ENCODE results near the gene TMEM181.
"Not testable (repeated sequence)": the region's sequence is repeated elsewhere in the genome, so short reads cannot be mapped to it uniquely, and the experiment has no call there.

Gene TMEM181

DNA sequence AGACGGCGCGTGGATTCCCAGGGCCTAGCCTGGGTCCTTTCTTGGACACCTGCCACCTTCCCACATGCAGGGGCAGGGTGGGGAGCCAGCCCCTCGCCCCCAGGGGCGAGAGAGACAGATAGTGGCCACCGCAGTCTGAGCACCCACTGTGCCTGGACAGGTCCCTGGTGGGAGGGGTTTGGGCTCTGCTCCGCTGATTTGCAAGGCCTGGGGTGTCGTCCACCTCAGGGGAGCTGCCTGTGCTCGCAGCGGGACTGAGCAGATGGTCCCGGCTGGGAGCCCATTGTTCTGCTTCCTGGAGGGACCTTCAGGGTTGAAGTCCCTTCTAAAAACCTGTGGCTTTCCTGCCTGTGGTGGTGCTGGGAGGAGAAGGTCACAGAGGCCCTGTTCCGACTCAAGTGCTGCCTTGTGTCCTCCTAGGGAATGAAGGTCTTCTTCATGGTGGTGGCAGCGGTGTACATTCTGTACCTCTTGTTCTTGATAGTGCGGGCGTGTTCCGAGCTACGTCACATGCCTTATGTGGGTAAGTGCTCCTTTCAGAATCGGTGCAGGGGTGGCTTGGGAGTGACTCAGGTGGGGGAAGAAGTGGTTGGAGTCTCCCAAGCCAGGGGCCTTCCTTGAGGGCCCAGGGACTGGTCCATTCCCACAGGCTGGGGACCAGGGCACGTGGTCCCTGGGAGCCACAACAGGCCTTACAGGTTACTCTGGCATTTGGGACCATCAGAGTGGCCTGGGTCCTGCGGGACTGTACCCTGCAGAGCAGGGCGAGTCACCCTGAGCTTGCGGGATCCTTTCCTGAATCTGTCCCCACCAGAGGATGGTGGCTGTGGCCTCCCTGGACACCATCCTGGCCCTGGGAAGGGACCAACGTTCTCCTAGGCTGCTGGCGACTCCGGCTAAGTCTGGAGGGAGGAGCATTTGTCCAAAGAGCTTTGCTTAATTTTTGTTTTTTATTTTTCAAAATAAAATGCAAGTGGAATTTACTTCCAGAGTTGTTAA lies 65.1 kb downstream of the TMEM181 start:
- DNase-seq, result no peak

DNA sequence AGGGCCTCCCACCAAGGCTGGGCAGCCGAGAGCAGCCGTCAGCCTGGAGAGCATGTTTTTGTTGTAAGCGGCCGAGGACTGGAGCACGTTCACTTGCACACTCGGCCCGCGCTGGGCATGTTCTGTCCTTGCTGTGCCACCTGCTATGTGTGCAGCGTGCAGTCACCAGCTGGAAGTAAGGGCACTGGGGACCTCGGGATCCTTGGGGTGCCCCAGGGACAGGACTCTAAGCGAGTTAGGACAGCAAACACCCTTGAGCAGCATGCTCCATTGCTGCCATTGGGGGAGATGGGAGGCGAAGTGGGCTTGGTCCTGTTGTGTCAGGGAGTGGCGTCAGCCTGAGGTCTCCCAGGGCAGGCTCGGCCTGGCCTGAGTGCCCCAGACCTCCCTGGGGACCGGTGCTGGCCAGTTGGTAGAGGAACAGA lies 66.0 kb downstream of the TMEM181 start:
- DNase-seq, result no peak

DNA sequence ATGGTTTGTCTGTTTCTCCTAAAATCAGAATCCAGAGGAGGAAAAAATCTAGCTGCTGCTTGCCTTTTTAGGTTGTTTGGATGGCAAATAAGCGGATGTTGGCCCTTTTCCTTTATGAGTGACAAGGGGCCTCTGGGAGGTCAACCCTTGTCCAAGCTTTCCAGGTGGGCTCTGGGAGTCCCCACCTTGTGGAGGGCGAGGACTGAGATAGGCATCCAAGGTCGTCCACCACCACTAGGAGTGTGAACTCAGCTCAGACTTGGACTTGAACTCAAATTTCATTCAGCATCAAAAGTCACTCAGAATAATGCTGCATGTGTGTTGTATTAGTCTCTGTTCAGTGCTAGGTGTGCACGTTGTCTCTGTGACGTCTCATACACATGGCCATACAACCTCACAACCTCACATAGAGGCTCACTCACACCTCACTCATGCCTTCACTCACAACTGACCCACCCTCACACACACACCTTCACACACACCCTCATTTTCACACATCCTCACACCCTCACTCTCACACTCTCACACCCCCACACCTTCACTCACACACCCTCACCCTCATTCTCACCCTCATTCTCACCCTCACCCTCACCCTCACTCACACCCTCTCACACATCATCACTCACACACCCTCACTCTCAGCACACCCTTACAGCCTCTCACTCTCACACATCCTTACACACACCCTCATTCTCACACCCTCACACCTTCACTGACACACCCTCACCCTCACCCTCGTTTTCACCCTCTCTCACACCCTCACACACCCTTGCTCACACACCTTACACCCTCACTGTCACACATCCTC lies 66.7 kb downstream of the TMEM181 start:
- DNase-seq, result no peak

DNA sequence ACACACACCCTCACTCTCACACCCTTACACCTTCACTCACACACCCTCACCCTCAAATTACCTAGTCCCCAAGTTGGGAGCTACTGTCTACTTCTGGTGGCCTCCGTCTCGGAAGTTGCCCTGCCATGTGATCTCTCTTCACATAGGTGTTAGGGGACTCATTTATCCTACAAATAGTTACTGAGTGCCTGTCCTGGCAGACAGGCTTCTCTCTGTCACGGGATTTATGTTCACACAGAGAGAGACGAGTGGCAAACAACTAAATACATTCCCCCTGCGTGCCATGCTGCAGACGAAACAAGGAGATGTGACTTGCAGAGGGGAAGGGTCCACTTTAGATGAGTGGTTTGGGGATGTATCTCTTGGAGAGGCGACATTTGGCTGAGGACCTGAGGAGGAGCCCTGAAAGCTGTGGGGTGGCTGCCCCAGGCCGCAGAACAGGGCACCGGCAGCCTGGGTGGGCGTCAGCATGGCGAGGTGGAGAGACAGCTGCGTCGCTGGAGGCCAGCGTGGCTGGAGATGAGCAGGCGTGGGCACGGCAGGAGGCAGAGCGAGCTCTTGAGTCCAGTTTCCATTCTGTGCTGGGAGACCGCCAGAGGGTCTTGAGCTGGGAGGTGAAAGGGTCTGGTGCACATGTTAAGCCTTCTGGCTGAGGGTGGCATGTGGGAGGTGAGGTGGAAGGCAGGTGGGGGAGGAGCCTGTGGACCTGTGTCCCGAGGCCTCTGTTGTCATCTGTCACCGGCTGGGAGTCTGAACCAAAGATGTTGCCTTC lies 67.5 kb downstream of the TMEM181 start:
- DNase-seq, result no peak

DNA sequence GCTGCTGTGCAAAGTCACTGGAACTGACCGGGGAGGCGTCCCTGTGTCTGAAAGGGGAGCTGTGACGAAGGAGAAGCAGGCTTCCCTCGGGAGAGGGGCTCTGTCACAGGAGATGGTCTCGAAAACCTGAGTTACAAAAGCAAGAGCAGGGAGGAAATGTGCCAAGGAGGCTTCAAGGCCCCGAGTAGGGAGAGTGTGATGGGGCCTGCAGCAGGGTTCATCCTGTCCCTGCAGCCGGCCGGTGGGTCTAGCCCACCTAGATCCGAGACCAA lies 68.0 kb downstream of the TMEM181 start:
- DNase-seq, result no peak

DNA sequence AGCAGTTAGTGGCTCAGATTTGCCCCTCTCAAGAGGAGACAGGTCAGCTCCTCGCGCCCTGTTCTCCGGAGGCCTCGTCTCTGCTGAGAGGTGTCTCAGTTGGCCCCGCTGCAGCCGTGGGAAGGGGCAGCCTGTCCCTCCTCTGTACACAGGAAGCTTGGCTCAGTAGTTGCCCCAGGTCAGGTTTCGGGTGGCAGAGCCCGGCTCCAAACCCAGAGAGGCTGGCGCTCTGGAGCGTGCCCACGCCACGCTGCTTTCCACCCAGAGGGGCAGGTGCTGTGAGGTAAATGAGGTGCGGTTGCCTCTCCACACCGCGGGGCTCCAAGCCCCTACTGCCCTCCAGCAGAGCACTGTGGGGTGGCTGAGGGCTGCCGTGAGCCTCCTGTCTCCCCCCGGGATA lies 68.7 kb downstream of the TMEM181 start:
- DNase-seq, result no peak

DNA sequence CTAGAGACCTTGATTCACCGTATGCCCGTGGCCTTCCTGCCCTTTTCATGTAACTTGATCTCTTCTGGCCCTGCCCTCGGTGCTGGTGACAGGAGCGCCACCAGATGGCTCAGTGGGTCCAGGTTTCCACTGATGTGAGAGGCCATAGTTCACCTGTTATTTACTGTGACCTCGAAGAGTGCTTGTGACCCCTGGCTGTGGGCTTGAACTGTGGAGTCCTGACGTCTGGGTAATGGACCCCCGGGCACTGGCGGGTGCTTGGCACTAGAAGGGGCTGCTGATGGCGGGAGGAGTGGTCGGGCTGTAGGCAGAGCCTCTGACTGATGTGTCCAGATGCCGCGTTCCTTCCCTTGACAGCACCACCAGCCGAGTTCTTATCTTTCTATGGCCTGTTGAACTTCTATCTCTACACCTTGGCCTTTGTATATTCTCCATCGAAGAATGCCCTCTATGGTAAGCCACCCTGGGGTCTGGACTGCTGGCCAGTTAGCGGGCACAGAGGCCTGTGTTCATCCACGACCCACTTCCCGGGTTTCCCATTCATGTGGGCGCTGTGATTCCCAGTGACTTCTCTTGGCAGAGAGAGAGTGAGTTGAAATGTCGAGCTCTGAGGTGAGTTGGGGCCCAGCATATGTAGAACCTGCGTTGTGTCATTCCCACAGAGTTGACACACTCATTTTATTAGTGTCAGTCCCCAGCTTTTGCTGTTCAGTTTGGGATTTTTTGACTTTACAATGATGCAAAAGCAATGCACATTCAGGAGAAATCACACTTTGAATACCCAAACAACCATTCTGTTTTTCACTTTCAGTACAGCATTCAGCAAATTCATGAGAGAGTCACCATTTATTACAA lies 69.7 kb downstream of the TMEM181 start:
- no peak for DNase-seq

DNA sequence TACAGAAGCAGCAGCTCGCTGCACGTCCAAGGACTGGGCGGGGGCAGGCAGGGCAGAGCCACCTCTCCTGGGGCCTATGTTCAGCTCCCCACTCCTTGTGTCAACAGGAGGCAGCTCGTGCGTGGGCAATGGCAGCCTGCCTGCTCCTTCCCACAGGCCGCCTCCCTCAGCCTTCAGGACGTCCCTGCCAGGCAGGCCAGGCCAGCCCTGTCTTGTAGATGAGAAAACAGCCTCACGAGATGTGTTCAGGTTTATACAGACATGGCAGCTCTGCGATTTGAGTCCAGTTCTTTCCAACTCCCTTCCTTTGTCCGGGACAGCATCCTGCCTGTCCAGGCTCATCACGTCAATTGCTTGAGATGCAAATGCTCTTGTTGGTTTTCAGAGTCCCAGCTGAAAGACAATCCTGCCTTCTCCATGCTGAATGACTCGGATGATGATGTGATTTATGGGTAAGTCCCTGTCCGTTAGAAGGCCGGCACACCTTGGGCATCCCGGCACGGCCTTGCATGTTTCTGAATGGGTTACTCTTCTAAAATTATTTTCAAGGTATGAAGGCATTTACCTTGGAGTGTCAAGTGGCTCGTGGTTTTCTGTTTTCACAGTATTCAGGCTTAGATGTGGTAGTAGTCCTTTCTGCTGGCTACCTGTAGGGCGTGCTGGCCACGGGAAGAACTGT lies 71.2 kb downstream of the TMEM181 start:
- no peak for DNase-seq

DNA sequence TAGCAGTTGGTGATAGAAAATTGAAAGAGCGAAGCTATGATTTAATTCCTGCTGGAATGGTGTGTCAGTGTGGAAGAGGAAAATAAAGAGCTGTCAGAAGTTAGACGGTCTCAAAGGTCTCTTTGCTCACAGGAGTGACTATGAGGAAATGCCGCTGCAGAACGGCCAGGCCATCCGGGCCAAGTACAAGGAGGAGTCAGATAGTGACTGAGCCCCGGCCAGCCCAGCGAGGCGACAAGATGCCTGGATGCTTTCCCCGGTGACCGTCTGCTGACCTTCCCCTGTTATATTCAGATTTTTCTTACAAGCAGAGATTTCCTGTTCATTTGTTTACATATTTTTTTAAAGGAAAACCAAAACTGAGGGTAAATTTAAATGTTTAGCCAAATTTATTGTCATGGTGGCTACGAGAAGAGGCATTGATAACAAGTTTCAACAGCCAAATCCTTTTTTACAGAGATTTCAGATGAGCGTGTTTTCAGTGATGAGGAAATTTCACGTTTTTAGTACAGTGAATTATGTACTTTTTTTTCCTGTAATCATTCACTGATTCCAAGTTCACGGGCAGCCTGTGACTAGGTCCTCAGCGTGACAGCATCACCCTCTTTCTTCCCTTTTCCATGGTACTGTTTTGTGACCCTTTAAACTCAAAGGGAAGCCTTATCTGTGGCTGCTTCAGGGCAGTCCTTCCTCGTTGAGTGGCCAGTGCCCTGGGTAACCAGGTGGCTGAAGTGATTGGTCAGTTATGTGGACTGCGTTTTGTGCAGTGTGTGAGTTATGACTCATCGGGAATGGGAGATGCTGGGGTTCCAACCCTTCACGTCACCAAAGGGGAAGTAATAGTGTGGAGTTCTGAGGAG lies 72.0 kb downstream of the TMEM181 start:
- no peak for DNase-seq

DNA sequence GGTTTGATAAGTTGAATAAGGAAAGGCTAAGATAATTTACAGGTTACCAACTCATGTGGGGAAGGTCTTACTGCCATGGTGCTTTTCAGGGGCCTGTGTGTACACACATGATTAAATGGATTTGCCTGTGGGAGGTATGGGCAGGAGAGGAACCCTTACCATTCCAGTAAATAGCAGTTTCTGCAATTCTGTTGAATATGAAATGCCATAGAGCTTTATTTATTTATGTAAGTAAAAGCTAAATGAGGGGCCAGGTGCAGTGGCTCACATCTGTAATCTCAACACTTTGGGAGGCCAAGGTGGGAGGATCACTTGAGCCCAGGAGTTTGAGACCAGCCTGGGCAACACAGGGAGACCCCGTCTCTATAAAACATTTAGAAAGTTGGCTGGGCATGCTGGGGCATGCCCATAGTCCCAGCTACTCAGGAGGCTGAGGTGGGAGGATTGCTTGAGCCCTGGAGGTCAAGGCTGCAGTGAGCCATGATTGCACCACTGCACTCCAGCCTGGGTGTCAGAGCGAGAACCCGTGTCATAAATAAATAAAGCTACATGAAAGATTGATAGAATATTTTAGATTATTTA lies 72.7 kb downstream of the TMEM181 start:
- DNase-seq, result not testable (repeated sequence)

DNA sequence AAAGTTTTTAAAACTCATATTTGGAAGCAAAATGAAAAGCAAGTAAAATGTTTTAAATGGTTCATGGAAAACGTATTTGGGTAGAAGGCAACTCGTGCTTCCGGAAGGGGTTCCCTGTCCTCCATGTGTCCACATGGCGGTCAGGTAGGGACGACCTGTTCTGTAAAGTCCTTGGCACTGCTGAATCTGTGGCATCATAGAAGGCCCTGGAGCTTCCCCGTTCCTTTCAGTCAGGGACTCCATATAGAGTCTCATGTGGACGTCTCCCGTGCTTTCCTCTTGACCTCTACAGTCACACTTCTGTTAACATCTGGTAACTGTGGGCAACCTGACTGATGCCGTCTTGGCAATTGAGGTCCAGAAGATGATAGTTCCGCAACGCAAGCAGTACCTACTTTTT lies 73.2 kb downstream of the TMEM181 start:
- DNase-seq, result no peak

DNA sequence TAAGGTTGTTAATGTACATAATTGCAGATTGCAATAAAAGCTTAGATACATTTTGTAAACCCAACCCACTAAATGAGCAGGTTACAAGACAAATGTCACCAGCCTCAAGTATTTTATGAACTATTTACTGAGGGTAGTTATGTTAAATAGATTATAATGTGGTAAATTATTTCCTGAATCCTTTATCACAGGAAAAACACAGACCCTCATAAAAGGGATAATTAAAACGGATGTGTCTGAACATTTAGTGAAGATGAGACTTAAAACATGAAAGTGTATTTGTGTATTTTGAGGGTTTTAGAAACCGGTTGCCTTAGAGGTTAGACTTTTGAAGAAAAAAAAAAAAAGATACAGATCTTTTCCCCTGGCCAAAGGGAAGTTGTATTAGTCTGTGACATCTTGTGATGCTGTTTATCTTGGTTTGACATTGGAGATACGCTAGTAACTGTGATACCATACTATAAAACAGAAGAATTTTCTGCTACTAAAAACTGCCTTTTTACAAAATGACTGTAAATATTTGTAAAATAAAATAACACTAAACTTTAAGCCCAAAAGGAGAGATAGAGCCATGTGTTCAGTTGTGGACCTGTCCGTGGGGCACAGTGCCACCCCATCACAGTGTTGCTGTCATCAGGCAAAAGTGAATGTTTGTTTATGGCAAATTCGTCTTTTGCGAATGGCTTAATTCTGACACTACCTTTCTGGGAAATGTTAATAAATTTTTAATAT lies 75.0 kb downstream of the TMEM181 start:
- DNase-seq, result no peak

DNA sequence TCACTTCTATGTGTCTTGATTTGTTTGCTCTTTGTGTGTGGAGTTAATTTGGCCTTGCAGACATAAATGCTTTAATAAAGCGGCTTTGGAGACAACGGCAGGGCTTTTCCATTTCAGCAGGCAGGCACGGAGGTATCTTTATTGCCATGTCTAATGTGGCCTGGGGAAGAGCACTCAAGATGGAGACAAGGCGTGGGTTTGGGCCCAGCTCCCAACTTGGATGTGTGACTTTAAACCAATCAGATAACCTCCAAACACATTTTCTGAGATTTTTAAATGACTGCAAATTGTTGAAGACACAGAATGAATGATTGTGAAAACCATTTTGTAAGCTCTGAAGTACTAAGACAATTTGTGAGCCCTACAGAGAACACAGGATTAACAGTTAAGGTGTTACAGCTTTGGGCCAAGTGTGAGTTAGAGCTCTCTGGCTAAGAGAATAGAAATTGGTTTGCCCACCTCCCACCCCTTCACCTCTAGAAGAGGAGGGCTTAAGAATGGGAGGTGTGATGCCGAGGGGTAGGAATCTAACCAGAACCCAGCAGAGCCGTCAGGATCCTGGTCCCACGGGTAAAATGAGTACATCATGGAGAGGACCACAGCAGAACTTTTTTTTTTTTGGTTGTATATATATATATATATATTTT lies 75.7 kb downstream of the TMEM181 start:
- DNase-seq, result no peak

DNA sequence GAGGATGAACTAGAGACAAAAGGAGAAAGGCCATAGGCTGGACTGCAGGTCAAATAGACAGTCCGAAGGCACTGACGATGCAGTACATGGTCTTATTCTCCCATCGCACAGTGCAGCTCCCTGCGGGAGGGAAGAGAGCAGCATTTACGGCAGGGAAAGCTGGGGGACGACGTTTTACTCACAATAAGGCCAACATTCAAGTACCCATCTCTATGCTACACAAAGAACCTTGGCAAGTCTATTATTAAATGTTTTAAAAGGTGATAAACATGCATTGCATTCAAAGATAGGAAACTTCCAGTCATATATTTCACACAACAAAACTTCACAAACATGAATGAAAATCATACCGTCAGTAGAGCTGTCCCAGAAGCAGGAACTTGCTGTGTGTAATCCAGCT lies 76.9 kb downstream of the TMEM181 start:
- DNase-seq, result no peak

DNA sequence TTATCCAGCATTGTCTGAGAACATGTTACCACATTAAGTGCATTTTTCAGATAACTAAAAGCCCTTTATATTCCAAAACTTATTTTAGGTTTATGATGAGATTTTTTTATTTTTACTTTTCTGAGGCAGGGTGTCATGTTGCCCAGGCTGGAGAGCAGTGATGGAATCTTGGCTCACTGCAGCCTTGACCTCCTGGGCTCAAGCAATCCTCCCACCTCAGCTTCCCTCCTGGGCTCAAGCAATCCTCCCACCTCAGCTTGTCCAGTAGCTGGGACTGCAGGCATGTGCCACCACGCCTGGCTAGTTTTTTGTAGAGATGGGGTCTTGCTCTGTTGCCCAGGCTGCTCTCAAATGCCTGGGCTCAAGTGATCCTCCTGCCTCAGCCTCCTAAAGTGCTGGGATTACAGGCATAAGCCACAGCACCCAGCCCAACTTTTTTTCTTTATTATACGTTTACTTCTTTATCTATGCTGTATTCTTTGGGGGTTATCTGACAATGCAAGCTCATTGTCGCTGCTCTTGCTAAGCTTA lies 78.5 kb downstream of the TMEM181 start:
- DNase-seq, result no peak

DNA sequence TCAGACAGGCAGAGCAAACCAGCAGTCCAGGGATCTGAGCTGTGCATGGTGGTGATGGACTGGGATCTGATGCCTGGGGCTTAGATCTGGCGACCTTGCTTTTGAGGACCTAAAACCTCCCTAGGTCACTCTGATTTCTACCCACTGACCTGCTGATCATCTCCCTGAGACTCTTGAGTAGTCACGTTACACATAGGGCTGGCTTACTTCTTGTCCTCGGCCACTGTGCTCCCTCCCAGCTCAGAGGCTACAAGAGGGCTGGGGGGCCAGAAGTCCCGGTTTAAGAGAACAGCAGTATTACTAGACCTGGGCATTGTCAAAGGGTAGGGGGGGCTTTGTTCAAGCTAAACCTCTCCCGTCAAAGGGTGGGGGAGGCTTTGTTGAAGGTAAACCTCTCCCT lies 79.2 kb downstream of the TMEM181 start:
- DNase-seq, result no peak

DNA sequence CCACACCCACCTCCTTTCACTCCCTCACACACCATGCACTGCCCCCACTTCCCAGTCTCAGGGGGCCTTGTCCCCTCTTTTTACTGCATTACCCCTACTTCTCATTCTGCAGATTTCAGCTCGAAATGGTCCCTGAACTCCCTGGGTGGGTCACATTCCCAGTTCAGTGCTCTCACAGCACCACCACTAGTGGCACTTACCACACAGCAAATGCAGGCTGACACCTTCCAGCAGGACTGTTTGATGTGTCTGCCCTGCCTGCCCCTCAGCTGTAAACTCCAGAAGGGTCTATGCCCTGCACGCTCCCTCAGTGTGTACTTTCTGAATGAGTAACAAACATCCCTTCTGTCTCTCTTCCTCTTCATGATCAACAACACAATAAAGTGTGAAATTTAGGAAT lies 80.6 kb downstream of the TMEM181 start:
- no peak for DNase-seq

DNA sequence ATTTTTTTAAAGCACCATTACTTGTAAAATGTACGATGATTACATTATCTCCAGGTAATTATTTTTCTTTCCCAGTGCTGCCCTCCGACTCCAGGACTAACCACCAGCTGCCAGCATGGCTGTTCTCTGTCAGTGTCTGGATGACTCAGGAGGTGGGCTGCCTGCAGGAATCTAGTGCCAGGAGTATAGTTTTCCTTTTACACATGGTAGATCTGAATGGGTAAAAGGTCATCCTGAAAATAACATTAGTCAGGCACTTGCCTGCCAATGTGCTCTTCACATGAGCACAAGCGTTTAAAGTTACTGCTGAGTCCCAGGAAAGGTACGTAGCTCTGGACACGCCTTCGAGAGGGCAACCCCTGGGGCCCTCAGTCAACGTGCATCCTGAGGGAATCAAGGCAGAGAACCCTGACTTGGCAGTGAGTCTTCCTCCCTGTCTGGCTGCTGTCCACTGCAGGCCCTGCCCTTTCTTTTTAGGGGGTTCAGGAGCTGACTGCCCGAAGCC lies 82.3 kb downstream of the TMEM181 start:
- DNase-seq, result no peak

DNA sequence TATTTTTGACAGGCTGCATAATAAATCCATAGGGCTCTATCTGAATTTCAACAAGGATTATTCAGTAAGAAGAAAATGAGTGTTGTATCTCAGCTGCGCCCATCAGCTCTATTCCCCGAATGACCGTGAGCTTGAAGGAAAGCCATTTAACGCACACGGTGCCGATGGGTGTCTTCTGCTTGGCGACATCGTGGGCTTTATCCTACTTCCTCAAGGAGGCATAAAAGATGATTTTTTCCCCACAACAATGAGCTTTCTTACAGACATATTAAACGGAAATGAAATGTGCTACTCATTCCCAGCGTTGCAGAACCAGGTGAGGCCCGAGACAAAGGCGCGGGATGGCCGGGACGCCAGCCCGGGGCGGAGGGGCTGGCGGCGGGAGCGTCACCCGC lies 83.9 kb downstream of the TMEM181 start:
- no peak for DNase-seq
